Measurements from ENCODE around the gene BRINP2.

- TF ChIP-seq GATA2 (IDR thresholded peaks at IDR 0.05; ENCODE audit: low read depth, low read length) (no peak), GATA3 (IDR thresholded peaks at IDR 0.05; ENCODE audit: low read depth, low read length) (no peak)
Measured at GRCh38 chr1:177270863-177271262, 100.1 kb downstream of the BRINP2 start.

Data from SH-SY5Y (cell line).